SK-N-MC (cell line): ENCODE measurements around the gene ARHGEF16.

Source experiments
- DNase-seq: peaks from one replicate; pipeline ENCODE4 v3.0.0-alpha.2; 2011; ENCODE audit warnings: low read depth, low spot score
- H3K27ac ChIP-seq: fragments of 200-600 bp; sonication (generic); 2 replicates; pipeline ENCODE4 v1.5.1; 2016; ENCODE audit warnings: mixed run types
- H3K36me3 ChIP-seq: fragments of 200-600 bp; sonication (generic); 2 replicates; pipeline ENCODE4 v1.6.1; 2017; ENCODE audit warnings: antibody characterized with exemption, low read length, mixed read lengths; ENCODE audit not compliant: insufficient read depth
- H3K4me3 ChIP-seq: fragments of 200-600 bp; sonication (generic); 2 replicates; pipeline ENCODE4 v1.5.1; 2016
- H3K9ac ChIP-seq: fragments of 200-600 bp; sonication (generic); 2 replicates; pipeline ENCODE4 v1.8.0; 2017; ENCODE audit warnings: mixed run types, mixed read lengths; ENCODE audit not compliant: insufficient read length
- H3K9me3 ChIP-seq: fragments of 200-600 bp; sonication (generic); 2 replicates; pipeline ENCODE4 v1.6.1; 2017; ENCODE audit warnings: low read depth, mild to moderate bottlenecking, antibody characterized with exemption, low read length, moderate library complexity, mixed read lengths
- EZH2 ChIP-seq: fragments of 200-600 bp; sonication (generic); IDR thresholded peaks from one replicate; pipeline ENCODE4 v1.6.1; 2017; ENCODE audit warnings: antibody characterized with exemption
- FOXP2 ChIP-seq: optimal IDR thresholded peaks from 2 replicates; pipeline ENCODE3; 2011; ENCODE audit warnings: mild to moderate bottlenecking, moderate library complexity; ENCODE audit not compliant: insufficient read depth; ENCODE audit errors: extremely low read length, control extremely low read depth
- POLR2AphosphoS5 ChIP-seq: IDR thresholded peaks from 2 replicates; pipeline ENCODE4 v1.6.1; 2012; ENCODE audit warnings: mild to moderate bottlenecking, low read depth, low read length, borderline replicate concordance

The ARHGEF16 gene

DNA sequence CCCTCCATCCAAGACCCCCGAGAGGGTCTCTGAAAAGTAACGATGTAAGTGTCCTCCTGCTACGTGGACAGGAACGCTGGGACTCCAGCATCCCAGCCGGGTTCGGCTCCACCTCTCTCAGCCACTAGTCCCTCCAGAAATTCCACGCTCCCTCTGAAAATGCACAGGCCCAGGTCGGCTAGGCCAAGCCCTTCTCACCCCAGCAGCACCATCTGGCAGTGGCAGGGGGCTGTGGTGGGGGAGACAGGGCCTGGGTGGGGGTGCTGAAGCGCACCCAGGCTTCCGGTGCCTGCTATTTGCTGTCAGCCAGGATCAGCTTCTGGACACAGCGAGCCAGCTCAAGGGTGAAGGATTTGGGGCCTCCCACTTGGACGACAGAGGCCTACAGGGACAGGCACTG, 73.3 kb downstream of the ARHGEF16 start:
- Histone ChIP-seq H3K27ac (no peak overlapping the region), H3K9me3 (no peaks in the 10 kb centered on the region), H3K9ac (no peak overlapping the region), H3K36me3 (no peaks in the 10 kb centered on the region), H3K4me3 (no peak overlapping the region)
- TF ChIP-seq EZH2 (no peak), POLR2AphosphoS5 (no peak), FOXP2 (no peak)
- DNase-seq: no peak

DNA sequence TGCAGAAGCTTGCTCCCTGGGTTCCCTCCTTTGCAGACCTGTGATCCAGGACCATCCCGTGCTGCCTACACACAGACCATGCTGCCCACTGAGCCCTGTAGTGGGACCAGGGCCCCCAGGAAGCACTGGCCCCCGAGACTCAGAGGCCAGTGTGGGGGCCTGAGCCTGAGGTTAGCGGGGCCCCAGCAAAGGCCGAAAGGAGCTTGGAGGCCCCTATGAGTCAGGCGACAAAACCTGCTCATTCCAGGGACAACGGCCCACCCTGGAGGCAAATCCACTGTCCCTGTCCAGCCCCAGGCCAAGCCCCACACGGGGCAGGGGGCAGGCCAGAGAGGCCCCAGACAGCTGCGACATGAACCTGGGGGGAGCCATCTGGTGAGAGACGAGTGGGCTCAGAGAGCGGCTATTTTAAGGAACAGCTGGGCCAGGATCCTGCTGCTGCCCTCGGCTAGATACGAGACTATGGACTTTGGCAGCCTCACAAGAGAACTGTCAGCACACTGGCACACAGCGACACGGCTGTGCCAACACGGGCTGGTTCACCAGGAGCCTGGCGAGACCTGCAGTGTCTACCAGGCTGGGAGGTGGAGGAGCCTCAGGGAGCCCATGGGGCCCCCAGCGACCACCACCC, 74.7 kb downstream of the ARHGEF16 start:
- H3K4me3 ChIP-seq: no peak overlapping the region
- H3K36me3 ChIP-seq: no peaks in the 10 kb centered on the region
- no peak overlapping the region for H3K9ac ChIP-seq
- H3K27ac ChIP-seq: no peak overlapping the region
- TF ChIP-seq POLR2AphosphoS5 (no peak), EZH2 (no peak), FOXP2 (no peak)
- no peaks in the 10 kb centered on the region for H3K9me3 ChIP-seq
- DNase-seq: no peak

DNA sequence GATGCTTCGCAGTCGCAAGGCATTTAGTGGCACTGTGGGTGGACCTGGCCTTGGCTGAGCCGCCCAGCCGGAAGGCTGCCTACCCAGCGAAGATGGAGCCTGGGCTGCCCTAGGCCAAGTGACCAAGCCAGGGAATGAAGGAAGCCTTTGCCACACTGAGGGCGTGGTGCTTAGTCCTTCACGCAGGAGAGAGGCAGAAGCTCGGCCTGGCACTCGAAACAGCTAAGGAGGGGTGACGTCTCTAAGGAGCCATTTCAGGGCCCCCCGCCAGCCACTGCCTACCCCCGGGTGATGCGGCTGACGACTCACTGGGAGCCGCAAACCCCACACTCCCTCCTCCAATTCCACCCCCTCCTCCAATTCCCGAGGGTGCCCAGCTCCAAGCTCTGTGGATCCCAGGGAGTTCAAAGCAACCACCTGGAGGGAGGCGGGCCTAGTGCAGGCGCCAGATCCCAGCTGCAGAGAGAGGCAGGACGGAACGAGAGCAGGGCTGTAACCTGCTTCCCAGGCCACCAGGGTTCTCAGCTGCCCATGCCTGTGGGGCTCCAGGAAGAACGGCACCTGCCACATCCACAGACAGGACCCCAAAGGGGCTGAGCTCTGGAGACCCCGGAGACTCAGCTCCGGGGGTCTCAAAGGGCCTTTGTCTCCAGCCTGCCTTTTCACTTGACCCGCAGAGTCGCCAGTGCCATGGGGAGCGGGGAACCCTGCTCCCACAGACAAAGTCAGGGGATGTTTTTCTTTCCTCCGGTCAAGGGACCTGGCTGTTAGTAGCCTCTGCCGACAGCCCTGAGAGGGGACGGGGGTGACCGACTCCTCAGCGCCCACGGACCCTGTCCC, 75.8 kb downstream of the ARHGEF16 start:
- peak overlapping the region; percentile 77 for H3K4me3 ChIP-seq
- no peaks in the 10 kb centered on the region for H3K36me3 ChIP-seq
- no peaks in the 10 kb centered on the region for H3K9me3 ChIP-seq
- TF ChIP-seq FOXP2 (no peak), EZH2 (no peak), POLR2AphosphoS5 (no peak)
- peak overlapping the region; percentile 66 for H3K9ac ChIP-seq
- H3K27ac ChIP-seq: no peak overlapping the region
- DNase-seq: no peak
